HCT116 (cell line): Measurements from ENCODE around the gene MUC5B. TPM values are rescaled to one million over a fixed set of nuclear protein-coding genes. Genes with fewer than 3 reads are reported as not detected.

Experiments used
- ATAC-seq: fragments of 200-7000 bp; cut with Tn5 transposase; 2 replicates; pipeline ENCODE4 v1.9.1; 2020; ENCODE audit warnings: mild to moderate bottlenecking, moderate library complexity
- BruUV-seq: library from RNA; stranded (reverse); fragments of 400-500 nt; replicated peaks from 2 replicates; lab custom pipeline; 2021; lab: Mats Ljungman, UMichigan
- CTCF ChIA-PET: fragments of 300-600 bp; sonication (Branson Sonifier 250); formaldehyde crosslinking; loops from one replicate; lab custom pipeline; 2021; ENCODE audit warnings: antibody characterized with exemption; lab: Charles Lee
- POLR2A ChIA-PET: fragments of 300-600, 350-600 bp; sonication (Branson Sonifier 250); formaldehyde crosslinking; loops from one replicate; lab custom pipeline; 2021; ENCODE audit warnings: antibody characterized with exemption; lab: Charles Lee
- RAD21 ChIA-PET, 2 experiments: fragments of 300-600 bp; sonication (Branson Sonifier 250); formaldehyde crosslinking; loops; one replicate each; lab custom pipeline; 2023; ENCODE audit warnings: low total read pairs in 2 of 2; ENCODE audit not compliant: uncharacterized antibody in 2 of 2, unreplicated experiment in 2 of 2, low non-redundant PET in 1 of 2; lab: Charles Lee
- DNase-seq: peaks from one replicate; pipeline ENCODE4 v3.0.0-alpha.2; 2010; ENCODE audit warnings: low read depth, low spot score
- H2AFZ ChIP-seq: fragments of 200-600 bp; shearing (Covaris generic), sonication (generic); 2 replicates; pipeline ENCODE4 v1.6.1; 2017; ENCODE audit warnings: low read depth, mixed run types, mixed read lengths, antibody characterized with exemption, low read length; ENCODE audit not compliant: poor library complexity, severe bottlenecking
- H3K27ac ChIP-seq: 2 replicates; pipeline ENCODE4 v1.5.1; 2012; ENCODE audit warnings: low read depth, low read length
- H3K27me3 ChIP-seq: fragments of 200-600 bp; sonication (generic); 2 replicates; pipeline ENCODE4 v1.6.1; 2016; ENCODE audit warnings: mixed run types, low read length, mixed read lengths; ENCODE audit not compliant: insufficient read depth
- H3K36me3 ChIP-seq, 2 experiments: fragments of 200-500 bp in 1 of 2; fragments of 200-600 bp in 1 of 2; sonication (Bioruptor generic) in 1 of 2; sonication (generic) in 1 of 2; 2 replicates each; pipeline versions ENCODE4 v1.5.1 to v1.6.1; 2014 to 2016; ENCODE audit warnings: low read length in 2 of 2, inconsistent platforms in 1 of 2, mixed read lengths in 1 of 2, mixed run types in 1 of 2; ENCODE audit not compliant: insufficient read depth in 2 of 2, control insufficient read depth in 1 of 2
- H3K4me1 ChIP-seq, 2 experiments: fragments of 200-600 bp in 1 of 2; sonication (generic) in 1 of 2; 2 replicates each; pipeline versions ENCODE4 v1.5.1 to v1.6.1; 2012 to 2017; ENCODE audit warnings: low read length in 2 of 2, inconsistent platforms in 1 of 2, mild to moderate bottlenecking in 1 of 2, mixed read lengths in 1 of 2, mixed run types in 1 of 2, moderate library complexity in 1 of 2; ENCODE audit not compliant: insufficient read depth in 2 of 2, control insufficient read depth in 1 of 2
- H3K4me2 ChIP-seq: fragments of 200-600 bp; sonication (generic); 2 replicates; pipeline ENCODE4 v1.6.1; 2017; ENCODE audit warnings: mixed run types, low read length, mixed read lengths
- H3K4me3 ChIP-seq, 2 experiments: fragments of 200-600 bp in 1 of 2; sonication (generic) in 1 of 2; replicated peaks in 1 of 2; 2 replicates each; pipeline ENCODE4 v1.5.1; 2011 to 2016; ENCODE audit warnings: low read length in 2 of 2, control low read depth in 1 of 2, low read depth in 1 of 2, mild to moderate bottlenecking in 1 of 2, mixed read lengths in 1 of 2, mixed run types in 1 of 2
- H3K79me2 ChIP-seq: fragments of 200-600 bp; sonication (generic); 2 replicates; pipeline ENCODE4 v1.6.1; 2017; ENCODE audit warnings: mild to moderate bottlenecking, mixed run types, low read length, moderate library complexity, mixed read lengths; ENCODE audit not compliant: insufficient read depth
- H3K9ac ChIP-seq: fragments of 200-600 bp; sonication (generic); 2 replicates; pipeline ENCODE4 v1.6.1; 2016; ENCODE audit warnings: low read length, mixed read lengths
- H3K9me2 ChIP-seq: fragments of 200-600 bp; sonication (generic), shearing (Covaris generic); 2 replicates; pipeline ENCODE4 v1.6.1; 2017; ENCODE audit warnings: mixed run types, mild to moderate bottlenecking, moderate library complexity; ENCODE audit not compliant: insufficient read depth
- H3K9me3 ChIP-seq, 2 experiments: fragments of 200-500 bp in 1 of 2; fragments of 200-600 bp in 1 of 2; sonication (Bioruptor generic) in 1 of 2; sonication (generic) in 1 of 2; 2 replicates each; pipeline ENCODE4 v1.6.1; 2014 to 2017; ENCODE audit warnings: low read length in 2 of 2, mixed read lengths in 2 of 2, inconsistent platforms in 1 of 2, low read depth in 1 of 2, mild to moderate bottlenecking in 1 of 2, mixed run types in 1 of 2, moderate library complexity in 1 of 2; ENCODE audit not compliant: control insufficient read depth in 1 of 2, insufficient read depth in 1 of 2
- H4K20me1 ChIP-seq: fragments of 200-600 bp; sonication (generic), shearing (Covaris generic); 2 replicates; pipeline ENCODE4 v1.6.1; 2017; ENCODE audit warnings: mixed run types, mild to moderate bottlenecking, moderate library complexity; ENCODE audit not compliant: insufficient read depth
- EGR1 ChIP-seq: IDR thresholded peaks from 2 replicates; pipeline ENCODE4 v1.6.1; 2012; ENCODE audit warnings: low read depth
- RAD21 ChIP-seq: IDR thresholded peaks from 2 replicates; pipeline ENCODE4 v1.6.1; 2012; ENCODE audit warnings: low read depth, mild to moderate bottlenecking
- YY1 ChIP-seq: IDR thresholded peaks from 2 replicates; pipeline ENCODE4 v1.6.1; 2011; ENCODE audit warnings: low read length, low read depth, moderate library complexity, mild to moderate bottlenecking; ENCODE audit not compliant: insufficient replicate concordance; ENCODE audit errors: extremely low read depth
- intact Hi-C: fragments of 100-400 bp; cut with micrococcal nuclease; formaldehyde crosslinking; loops from 2 replicates; pipeline ENCODE4 v1.10.0; 2022
- total RNA-seq: library from RNA; stranded (reverse); gene quantifications from one replicate; pipeline ENCODE4 v1.2.1, GENCODE V29; 2021; ENCODE audit not compliant: unreplicated experiment
- TF ChIP-seq, protein P1 (sequence below), 3 experiments: fragments of 200-600 bp in 1 of 3; sonication (generic) in 1 of 3; IDR thresholded peaks in 2 of 3; conservative IDR thresholded peaks in 1 of 3; 2 replicates each; pipeline ENCODE4 v1.5.1; 2012 to 2017; ENCODE audit warnings: low read depth in 2 of 3, low read length in 2 of 3, antibody characterized with exemption in 1 of 3, borderline replicate concordance in 1 of 3, control low read depth in 1 of 3, mild to moderate bottlenecking in 1 of 3, mixed read lengths in 1 of 3, mixed run types in 1 of 3, moderate library complexity in 1 of 3; ENCODE audit not compliant: insufficient read depth in 1 of 3

MUC5B gene
- total RNA-seq, 1 experiment from 2014 or later: 1.5 TPM

- Histone ChIP-seq H3K36me3 (0 out of 4 replicates have a peak, but pooled peaks cover 0 to 6% of the 10 kb centered on the region in 2 experiments), H3K79me2 (peaks cover 9% of the 10 kb centered on the region; the same call in 1 of the 2 replicates)
Observed at GRCh38 chr11:1293619-1294015, 70.8 kb downstream of the MUC5B start.

DNA sequence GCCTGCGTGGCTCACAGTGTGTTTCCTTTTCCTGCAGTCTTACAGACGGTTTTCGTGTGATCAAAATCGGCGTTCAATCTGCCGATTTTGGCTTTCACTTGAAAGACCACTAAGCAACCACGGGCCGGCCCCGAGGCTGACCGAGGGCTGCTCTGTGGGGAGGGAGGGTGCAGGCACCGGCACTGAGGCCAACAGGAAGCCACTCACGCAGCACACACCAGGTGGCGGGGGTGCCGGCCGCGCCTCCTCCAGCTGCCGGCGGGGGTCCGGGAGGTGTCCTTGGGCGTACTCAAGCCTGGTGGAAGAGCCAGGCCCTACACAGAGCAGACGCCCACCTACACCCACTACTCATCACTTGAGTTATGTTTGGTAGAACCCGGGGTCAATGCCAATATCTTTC is 72.2 kb downstream of the MUC5B start:
- Histone ChIP-seq H3K36me3 (no peaks in the 10 kb centered on the region), H3K4me1 (no peaks in the 10 kb centered on the region), H3K9me3 (no peaks in the 10 kb centered on the region), H3K4me3 (no peak overlapping the region), H3K9ac (no peak overlapping the region), H3K79me2 (peaks cover 20% of the 10 kb centered on the region), H3K9me2 (no peaks in the 10 kb centered on the region), H3K27ac (no peak overlapping the region), H3K4me2 (no peak overlapping the region), H3K27me3 (no peaks in the 10 kb centered on the region), H2AFZ (no peak overlapping the region), H4K20me1 (no peaks in the 10 kb centered on the region)
- intact Hi-C loops: no loop called here
- ATAC-seq: no peak
- POLR2A ChIA-PET: no interaction called here
- no peak for TF ChIP-seq EGR1
- BruUV-seq: no TSS peak
- DNase-seq: no peak
- CTCF ChIA-PET: no interaction called here
- RAD21 ChIA-PET: no interaction called here

More at GRCh38 chr11:1293619-1294015, 70.8 kb downstream of the MUC5B start:
- H3K27me3 ChIP-seq: no peaks in the 10 kb centered on the region
- H4K20me1 ChIP-seq: no peaks in the 10 kb centered on the region
- H3K9me3 ChIP-seq: no peaks in the 10 kb centered on the region
- BruUV-seq: no TSS peak
- intact Hi-C loops: loop anchor here (2.0 kb wide), 1 partner anchor 221 kb away; no protein-coding TSS in a partner anchor
- no peak overlapping the region for H3K27ac ChIP-seq
- no peak overlapping the region for H3K9ac ChIP-seq
- peak; percentile 72 for ATAC-seq
- POLR2A ChIA-PET: interaction anchor here (1.3 kb wide), 1 partner anchor 58 kb away, joined by 3 read pairs; no protein-coding TSS in a partner anchor
- no peak overlapping the region for H2AFZ ChIP-seq
- H3K4me2 ChIP-seq: no peak overlapping the region
- RAD21 ChIA-PET: no interaction called here
- H3K4me3 ChIP-seq: no peak overlapping the region
- H3K4me1 ChIP-seq: no peaks in the 10 kb centered on the region
- TF ChIP-seq YY1 (no peak), RAD21 (peak; percentile 77)
- TF ChIP-seq, protein P1, sequence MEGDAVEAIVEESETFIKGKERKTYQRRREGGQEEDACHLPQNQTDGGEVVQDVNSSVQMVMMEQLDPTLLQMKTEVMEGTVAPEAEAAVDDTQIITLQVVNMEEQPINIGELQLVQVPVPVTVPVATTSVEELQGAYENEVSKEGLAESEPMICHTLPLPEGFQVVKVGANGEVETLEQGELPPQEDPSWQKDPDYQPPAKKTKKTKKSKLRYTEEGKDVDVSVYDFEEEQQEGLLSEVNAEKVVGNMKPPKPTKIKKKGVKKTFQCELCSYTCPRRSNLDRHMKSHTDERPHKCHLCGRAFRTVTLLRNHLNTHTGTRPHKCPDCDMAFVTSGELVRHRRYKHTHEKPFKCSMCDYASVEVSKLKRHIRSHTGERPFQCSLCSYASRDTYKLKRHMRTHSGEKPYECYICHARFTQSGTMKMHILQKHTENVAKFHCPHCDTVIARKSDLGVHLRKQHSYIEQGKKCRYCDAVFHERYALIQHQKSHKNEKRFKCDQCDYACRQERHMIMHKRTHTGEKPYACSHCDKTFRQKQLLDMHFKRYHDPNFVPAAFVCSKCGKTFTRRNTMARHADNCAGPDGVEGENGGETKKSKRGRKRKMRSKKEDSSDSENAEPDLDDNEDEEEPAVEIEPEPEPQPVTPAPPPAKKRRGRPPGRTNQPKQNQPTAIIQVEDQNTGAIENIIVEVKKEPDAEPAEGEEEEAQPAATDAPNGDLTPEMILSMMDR (IDR thresholded peaks at IDR 0.05 in 2 of 3, conservative IDR thresholded peaks at IDR 0.05 in 1 of 3; ENCODE audit: borderline replicate concordance in 1 of 3, insufficient read depth in 1 of 3, low read depth in 2 of 3, low read length in 2 of 3): peak; percentile 34 to 42 (median 37); a peak in 4 of 6 replicates
- no peaks in the 10 kb centered on the region for H3K9me2 ChIP-seq
- CTCF ChIA-PET: interaction anchor here (0.9 to 1.3 kb wide), 2 partner anchors 212 to 222 kb away, joined by 3 to 5 read pairs; no protein-coding TSS in a partner anchor
- no peak for DNase-seq
